Epithelial cell of prostate (primary cell): ENCODE results near the gene C1orf159.
A peak's percentile ranks its signal among the peaks of the same experiment; 100 is the strongest.
"Not testable (repeated sequence)": the region's sequence is repeated elsewhere in the genome, so short reads cannot be mapped to it uniquely, and the experiment has no call there.

ENCODE experiments used
- DNase-seq: peaks from one replicate; pipeline ENCODE4 v3.0.0-alpha.2; 2011; ENCODE audit warnings: low read depth, low spot score
- H3K27ac ChIP-seq: fragments of 450-650 bp; 2 replicates; pipeline ENCODE4 v1.5.1; 2017; ENCODE audit warnings: mild to moderate bottlenecking

The C1orf159 gene

GRCh38 chr1:1151306-1151705 is 35.4 kb upstream of the C1orf159 start:
- no peak for DNase-seq

DNA sequence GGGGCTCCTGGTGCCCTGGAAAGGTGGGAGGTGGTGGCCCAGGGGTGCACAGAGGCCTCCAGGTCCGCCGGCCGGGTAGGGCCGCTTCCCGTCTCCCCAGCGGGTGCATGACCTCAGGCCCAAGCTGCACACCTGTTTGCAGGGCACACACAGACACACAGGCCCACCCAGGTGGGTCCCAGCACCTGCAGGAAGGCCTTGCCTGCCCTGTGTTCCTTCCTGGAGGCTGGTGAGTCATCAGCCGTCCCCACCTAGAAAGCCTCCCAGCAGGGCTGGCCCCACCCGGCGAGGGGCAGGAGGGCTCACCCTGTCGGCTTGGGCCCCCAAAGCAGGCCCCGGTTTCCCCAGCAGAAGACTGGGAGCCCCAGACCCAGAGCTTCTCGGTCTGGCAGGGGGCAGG is 34.2 kb upstream of the C1orf159 start:
- DNase-seq = no peak
- no peak overlapping the region for H3K27ac ChIP-seq

More at GRCh38 chr1:1151306-1151705, 35.4 kb upstream of the C1orf159 start:
- no peak overlapping the region for H3K27ac ChIP-seq

DNA sequence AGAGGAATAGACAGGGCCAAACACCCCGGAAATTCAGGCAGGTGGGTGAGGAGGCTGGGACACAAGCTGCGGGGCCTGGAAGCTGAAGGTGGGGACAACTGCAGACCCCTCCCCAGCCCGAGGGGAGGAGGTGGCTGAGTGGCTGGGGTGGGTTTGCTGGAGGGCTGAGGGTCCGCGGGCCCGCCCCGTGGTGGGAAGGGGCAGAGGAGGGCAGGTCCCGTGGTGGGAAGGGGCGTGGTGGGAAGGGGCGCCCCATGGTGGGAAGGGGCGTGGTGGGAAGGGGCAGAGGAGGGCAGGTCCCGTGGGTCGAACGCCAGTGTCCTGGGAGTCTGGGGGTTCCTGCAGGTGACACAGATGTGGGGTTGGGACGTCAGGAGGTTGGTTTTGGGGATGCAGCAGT is 33.5 kb upstream of the C1orf159 start:
- DNase-seq = no peak
- no peak overlapping the region for H3K27ac ChIP-seq

- no peak overlapping the region for H3K27ac ChIP-seq
- DNase-seq = no peak
Observed at GRCh38 chr1:1148569-1148968, 32.7 kb upstream of the C1orf159 start.

DNA sequence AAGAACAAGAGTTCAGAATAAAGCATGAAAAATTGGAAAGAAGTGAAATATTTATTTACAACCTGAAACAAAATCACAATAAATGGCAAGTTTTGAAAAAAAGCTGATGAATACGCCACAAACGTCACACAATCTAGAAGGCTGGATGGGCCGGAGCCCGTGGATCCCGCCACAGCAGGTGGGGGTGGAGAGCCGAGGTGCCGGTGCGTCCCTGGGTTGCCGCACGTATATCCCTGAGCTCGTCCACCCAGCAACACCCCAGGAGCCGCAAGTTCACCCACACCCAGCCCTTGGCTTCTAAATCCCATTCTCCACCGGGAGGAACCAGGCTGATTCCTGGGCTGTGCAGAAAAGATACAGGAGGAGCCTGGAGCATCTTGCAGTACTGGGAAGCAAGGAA is 32.2 kb upstream of the C1orf159 start:
- no peak overlapping the region for H3K27ac ChIP-seq
- DNase-seq = no peak

DNA sequence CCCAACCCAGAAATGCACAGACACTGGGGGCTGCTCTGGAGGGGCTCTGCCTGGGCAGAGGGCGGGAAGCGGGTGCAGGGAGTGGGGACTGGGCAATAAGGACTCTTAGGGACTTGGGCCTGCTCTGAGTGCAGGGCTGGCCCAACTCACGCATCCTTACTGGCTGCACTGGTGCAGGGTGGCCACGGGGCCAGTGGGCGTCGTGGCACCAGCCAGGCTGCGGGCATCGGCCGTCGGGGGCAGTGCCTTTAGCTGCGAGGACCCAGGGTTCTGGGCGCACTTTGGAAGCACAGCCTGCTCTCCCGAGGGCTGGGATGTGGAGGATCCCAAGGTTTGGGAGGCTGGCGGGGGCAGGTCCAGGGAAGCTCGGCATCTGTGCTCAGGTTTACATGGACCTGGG is 30.7 kb upstream of the C1orf159 start:
- no peak for DNase-seq
- no peak overlapping the region for H3K27ac ChIP-seq

DNA sequence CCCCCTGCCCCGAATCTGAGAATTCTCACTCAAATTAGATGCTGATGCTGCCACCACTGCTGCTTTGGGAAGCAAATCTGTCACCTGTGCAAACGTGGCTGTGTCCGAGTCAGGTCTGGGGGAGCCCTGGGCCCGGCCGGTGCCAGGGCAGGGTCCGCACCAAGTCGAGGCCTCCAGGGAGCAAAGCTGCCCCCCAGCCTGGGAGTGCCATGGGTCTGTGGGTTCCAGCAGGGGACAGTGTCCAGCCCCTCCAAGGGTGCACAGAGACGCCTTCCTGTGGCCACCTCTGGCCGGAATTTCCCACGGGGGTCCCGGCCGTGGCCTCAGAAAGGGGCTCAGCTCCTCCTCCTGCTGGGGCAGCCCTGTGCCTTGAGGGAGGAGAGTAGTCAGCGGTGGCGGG is 30.1 kb upstream of the C1orf159 start:
- no peak for DNase-seq

DNA sequence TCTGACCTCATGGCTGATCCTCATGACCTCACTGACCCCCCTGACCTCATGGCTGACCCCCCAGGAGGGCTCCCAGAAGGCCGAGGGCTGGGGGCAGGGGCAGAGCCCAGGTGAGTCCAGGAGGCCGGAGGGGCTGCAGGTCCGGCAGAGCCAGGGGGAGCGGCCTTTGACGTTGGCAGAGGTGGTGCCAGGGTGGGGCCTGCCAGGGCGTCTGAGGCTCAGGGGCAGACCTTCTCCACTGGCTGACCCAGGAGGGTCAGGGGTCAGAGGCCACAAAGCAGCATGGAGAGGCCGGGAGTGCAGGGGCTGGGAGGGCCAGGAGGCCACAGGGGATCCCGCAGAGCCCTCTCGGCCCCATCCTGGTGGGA is 29.6 kb upstream of the C1orf159 start:
- H3K27ac ChIP-seq = no peak overlapping the region

More for the DNA sequence above, 30.1 kb upstream of the C1orf159 start:
- H3K27ac ChIP-seq = no peak overlapping the region

DNA sequence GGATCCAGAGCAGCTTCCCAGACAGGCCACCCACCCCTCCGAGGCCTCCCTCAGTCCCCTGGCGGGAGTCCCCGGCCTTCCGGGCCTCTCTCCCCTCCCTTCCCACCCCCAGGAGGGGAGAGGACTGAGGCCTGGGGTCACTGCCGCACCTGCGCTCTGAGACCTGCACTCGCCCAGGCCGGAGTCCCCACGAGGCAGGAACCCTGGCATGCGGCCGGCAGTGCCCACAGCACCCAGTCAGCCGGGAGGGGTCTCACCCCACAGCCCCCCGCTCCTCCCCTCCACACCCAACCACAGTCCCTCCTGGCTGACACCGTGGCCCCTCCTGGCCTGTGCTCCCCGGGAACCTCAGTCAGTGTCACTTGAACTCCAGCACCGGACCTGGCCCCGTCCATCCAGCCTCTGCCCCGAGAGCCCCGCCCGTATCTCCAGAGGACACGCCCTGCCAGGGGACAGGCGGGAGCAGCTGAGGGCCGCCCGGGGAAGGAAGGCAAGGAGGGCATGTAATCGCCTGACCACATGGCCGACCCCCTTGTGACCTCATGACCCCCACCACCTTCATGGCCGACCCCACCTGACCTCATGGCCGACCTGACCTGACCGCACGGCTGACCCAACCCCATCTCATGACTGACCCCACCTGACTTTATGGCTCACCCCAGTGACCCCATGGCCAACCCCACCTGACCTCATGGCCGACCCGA is 29.1 kb upstream of the C1orf159 start:
- peak overlapping the region; percentile 61 for H3K27ac ChIP-seq

More for the DNA sequence above, 29.6 kb upstream of the C1orf159 start:
- no peak for DNase-seq

DNA sequence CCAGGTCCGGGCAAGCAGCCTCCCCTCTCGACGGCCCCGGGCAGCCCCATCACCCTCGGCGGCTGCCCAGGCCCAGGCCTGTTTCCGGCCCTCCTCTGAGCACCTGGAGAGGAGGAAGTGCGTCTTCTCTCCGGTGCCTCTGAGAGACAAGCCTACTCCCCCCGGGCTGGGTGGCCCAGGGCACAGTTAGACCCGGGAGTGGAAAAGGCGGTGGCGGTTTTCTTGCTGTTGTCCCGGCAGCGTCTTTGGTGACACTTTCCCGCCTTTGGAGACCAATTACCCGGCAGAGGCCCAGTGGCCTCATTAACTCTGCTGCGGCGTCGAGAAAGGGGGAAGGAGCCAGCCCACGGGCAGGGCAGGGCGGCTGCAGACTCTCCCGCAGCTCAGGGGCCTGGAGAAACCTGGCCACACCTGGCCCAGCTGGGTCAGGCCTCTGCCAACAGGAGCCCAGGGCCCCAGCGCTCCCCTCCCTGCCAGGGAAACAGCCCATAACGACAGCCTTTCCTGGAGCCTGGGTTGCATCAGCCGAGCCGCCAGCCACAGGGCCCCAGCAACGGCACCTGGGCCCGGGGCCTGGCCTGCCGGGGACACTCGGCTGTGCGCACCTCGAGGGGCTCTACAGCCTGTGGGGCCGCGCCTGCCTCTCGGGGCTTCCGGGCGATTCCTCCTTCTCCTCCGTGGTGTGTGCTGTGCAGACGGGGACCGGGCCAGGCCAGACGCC is 28.4 kb upstream of the C1orf159 start:
- peak overlapping the region; percentile 61 for H3K27ac ChIP-seq
- no peak for DNase-seq

More for the DNA sequence above, 29.1 kb upstream of the C1orf159 start:
- no peak for DNase-seq

- no peak for DNase-seq
- peak overlapping the region; percentile 61 for H3K27ac ChIP-seq
Observed at GRCh38 chr1:1143636-1144035, 27.7 kb upstream of the C1orf159 start.

DNA sequence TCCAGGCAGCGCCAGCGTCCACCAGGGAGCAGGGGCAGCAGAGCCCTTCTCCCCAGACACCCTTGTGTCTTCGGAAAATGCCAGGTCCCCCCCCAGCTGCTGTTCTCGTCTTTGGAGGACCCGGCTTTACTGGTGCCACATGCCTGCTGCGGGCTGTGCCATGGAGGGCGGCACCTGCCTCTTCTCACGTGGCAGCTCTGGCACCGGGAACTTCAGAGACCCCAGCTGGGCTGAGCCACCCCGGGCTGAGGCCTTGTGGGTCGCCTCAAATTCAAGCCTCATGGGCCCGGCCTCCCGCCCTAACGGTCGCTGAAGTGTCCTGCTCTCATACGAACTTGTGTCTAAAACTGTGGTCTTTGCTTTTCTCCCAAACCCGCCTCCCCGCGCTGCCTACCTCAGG is 27.0 kb upstream of the C1orf159 start:
- no peak overlapping the region for H3K27ac ChIP-seq
- DNase-seq = no peak

- H3K27ac ChIP-seq, DNase-seq: not testable (repeated sequence)
Observed at GRCh38 chr1:1142352-1142751, 26.5 kb upstream of the C1orf159 start.

DNA sequence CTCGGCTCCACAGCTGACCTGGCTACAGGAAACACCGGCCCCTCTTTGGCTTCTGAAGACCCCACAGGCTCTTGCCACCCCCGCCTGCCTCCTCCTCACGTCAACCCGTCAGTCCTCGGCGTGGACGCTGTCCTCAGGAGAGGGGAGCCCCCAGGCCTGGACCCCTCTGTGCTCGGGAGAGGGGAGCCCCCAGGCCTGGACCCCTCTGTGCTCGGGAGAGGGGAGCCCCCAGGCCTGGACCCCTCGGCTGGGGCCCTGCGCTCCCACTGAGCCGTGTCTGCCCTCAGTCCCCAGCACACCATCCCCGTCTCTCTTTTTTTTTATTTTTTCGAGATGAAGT is 26.0 kb upstream of the C1orf159 start:
- H3K27ac ChIP-seq = no peak overlapping the region

GRCh38 chr1:1141244-1141910 is 25.5 kb upstream of the C1orf159 start:
- no peak for DNase-seq
- H3K27ac ChIP-seq = no peak overlapping the region

More for the DNA sequence above, 26.0 kb upstream of the C1orf159 start:
- no peak for DNase-seq

- no peak for DNase-seq
- no peak overlapping the region for H3K27ac ChIP-seq
Observed at GRCh38 chr1:1140673-1141072, 24.8 kb upstream of the C1orf159 start.

DNA sequence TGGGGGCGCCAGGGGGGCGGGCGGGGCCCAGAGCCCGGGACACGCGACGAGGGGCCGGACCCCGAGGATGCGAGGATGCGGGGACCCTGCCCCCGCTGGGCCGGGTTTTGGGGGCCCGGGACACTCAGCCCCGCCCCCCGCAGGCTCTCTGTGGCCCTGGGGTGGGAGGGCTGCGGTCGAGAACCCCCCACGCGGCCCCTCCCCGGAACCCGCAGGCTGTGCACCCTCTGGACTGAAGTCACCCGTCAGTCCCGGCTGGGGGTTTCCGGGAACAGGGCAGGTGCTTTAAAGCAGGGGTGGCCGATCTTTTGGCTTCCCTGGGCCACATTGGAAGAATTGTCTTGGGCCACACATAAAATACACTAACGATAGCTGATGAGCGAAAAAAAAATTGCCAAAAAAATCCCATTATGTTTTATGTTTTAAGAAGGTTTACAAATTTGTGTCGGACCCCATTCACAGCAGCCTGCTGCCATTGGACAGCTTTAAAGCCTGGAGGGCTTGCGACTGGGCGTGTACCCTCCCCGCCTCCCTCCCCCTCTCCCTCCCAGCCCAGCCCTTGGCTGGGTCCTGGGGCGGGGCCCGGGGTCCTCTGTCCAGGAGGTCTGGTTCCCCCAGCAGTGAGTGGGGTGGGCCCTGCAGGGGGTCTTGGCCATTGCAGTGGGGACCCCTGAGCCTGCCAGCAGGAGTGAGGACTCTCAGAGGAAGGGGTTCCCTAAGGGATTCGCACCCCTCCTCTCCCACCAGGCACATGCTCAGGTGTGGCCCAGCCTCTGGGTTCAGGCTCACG is 21.6 kb upstream of the C1orf159 start:
- DNase-seq = no peak
- H3K27ac ChIP-seq = no peak overlapping the region

DNA sequence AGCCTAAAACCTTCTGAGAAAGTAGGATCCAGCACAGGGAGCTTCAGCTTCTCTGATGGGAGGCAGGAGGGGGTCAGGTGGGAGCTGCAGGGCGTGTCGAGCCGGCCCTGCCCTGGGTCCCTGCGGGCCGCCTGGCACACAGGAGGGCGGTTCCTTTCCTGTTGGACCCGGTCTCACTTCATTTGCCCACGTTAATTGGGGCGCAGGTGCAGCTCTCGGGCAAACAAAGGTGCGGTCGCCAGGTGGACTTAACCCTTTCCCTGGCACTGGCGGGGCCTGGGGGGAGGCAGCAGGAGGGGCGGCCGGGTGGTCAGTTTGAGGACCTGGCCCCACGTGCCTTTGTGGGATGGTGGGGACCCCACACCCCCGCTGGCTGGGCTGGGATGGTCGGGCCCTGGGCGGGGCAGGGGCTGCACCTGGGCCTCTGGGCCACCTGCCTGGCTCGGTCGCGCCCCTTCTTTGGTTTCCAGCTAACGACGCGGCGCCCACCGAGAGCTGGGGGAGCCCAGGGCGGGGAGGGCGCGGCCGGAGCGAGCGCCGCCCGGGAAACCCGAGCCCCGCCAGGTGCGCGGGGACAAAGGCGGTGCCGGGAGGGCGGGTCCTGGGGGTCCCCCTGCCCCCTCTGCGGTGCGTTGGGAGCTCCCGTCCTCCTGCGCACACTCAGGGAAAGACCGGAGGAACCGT is 20.8 kb upstream of the C1orf159 start:
- no peak overlapping the region for H3K27ac ChIP-seq
- no peak for DNase-seq

DNA sequence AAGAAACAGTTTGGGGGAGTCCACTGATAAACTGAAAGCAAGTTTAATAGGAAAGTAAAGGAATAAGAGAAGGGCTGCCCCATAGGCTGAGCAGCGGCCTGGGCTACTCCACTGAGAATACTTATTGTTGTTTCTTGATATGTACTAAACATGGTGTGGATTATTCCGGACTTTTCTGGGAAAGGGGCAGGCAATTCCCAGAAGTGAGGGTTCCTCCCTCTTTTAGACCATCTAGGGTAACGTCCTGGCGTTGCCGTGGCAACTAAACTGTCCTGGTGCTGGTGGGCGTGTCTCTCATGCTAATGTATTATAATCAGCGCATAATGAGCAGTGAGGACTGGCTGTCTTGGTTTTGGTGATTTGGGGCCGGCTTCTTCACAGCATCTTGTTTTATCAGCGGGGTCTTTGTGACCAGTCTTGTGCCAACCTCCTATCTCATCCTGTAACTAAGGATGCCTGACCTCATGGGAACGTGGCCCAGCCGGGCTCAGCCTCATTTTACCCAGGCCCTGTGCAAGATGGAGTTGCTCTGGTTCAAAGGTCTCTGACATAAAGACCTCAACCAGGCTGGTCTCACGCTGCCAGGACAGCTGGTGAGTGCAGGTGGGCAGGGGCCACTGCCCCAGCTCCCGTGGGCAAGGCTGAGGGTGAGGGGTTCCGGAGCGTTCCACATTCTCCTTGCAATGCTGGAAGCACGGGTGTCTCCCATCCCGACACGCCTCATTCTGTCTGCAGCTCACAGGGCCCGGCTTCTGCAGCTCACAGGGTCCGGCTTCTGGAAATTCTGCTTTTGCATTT is 19.6 kb upstream of the C1orf159 start:
- no peak for DNase-seq
- H3K27ac ChIP-seq = no peak overlapping the region
